Mucosa of descending colon (tissue), 3 donors: ENCODE data around the gene PMPCB. TPM values are rescaled to one million over a fixed set of nuclear protein-coding genes. Genes with fewer than 3 reads are reported as not detected.

ENCODE experiments used
- ATAC-seq: fragments of 200-7000 bp; cut with Tn5 transposase; one replicate; pipeline ENCODE4 v1.9.1; 2020; ENCODE audit warnings: mild to moderate bottlenecking, moderate library complexity
- DNase-seq, 3 donors: peaks; one replicate each; pipeline ENCODE4 v3.0.0-alpha.2; 2020
- H3K36me3 ChIP-seq: fragments of 200-600 bp; one replicate; pipeline ENCODE4 v1.8.0; 2021; ENCODE audit warnings: low read depth, mild to moderate bottlenecking
- H3K4me1 ChIP-seq: fragments of 200-600 bp; one replicate; pipeline ENCODE4 v1.8.0; 2021; ENCODE audit warnings: low read depth, mild to moderate bottlenecking
- H3K4me3 ChIP-seq: fragments of 200-600 bp; one replicate; pipeline ENCODE4 v1.8.0; 2021; ENCODE audit warnings: mild to moderate bottlenecking
- H3K9me3 ChIP-seq: fragments of 200-600 bp; one replicate; pipeline ENCODE4 v1.8.0; 2021; ENCODE audit warnings: mild to moderate bottlenecking
- CTCF ChIP-seq: fragments of 200-600 bp; IDR thresholded peaks from one replicate; pipeline ENCODE4 v1.8.0; 2022; ENCODE audit warnings: antibody characterized with exemption, mild to moderate bottlenecking
- intact Hi-C, 2 donors: fragments of 100-400 bp; cut with DNase I in 1 of 2; cut with micrococcal nuclease in 1 of 2; formaldehyde crosslinking; loops; one replicate each; pipeline versions ENCODE4 v1.11.0 to v1.11.1; 2022; cut with DNase I, micrococcal nuclease
- total RNA-seq, 3 donors: library from RNA; stranded (reverse); fragmentation: NEBNext Ultra II Directional in 2 of 3; extraction: Animal tissue kit (Norgen Biotek cat#: 25700) in 2 of 3; gene quantifications; one replicate each; pipeline versions ENCODE4 v1.2.1 to v1.2.4, GENCODE V29; 2021 to 2023
- donor health status: DM: no; HTN: no; CAD: no; lungs with moderate emphysema.
- donor health status: DM: no; HTN: no; CAD: no.
- donor health status: DM: no; HTN: yes; CAD: no.

The PMPCB gene
- total RNA-seq, 3 donors from 2014 or later, result 60.8 to 65.2 (median 63.2) TPM

- Histone ChIP-seq H3K4me1 (no peaks in the 10 kb centered on the region), H3K4me3 (no peak overlapping the region), H3K9me3 (no peaks in the 10 kb centered on the region), H3K36me3 (no peaks in the 10 kb centered on the region)
- intact Hi-C loops, result no loop called here
- TF ChIP-seq CTCF, result no peak
- no peak for DNase-seq
- ATAC-seq, result no peak
Measured at GRCh38 chr7:103292122-103292521, 5.1 kb upstream of the PMPCB start.

- H3K4me1 ChIP-seq, result peaks cover 4% of the 10 kb centered on the region
- intact Hi-C loops, result no loop called here
- no peaks in the 10 kb centered on the region for H3K36me3 ChIP-seq
- no peaks in the 10 kb centered on the region for H3K9me3 ChIP-seq
- DNase-seq (no peak), ATAC-seq (no peak)
- H3K4me3 ChIP-seq, result no peak overlapping the region
- no peak for TF ChIP-seq CTCF
Measured at GRCh38 chr7:103293526-103293925, 3.7 kb upstream of the PMPCB start.

- peaks cover 6% of the 10 kb centered on the region for H3K36me3 ChIP-seq
- no peaks in the 10 kb centered on the region for H3K9me3 ChIP-seq
- ATAC-seq (no peak), DNase-seq (no peak)
- H3K4me1 ChIP-seq, result peaks cover 9% of the 10 kb centered on the region
- TF ChIP-seq CTCF, result no peak
- intact Hi-C loops, result no loop called here
- peak overlapping the region; percentile 73 for H3K4me3 ChIP-seq
Measured at GRCh38 chr7:103297837-103298179, 573 bp downstream of the PMPCB start.

GRCh38 chr7:103299660-103300059, 2.4 kb downstream of the PMPCB start:
- Histone ChIP-seq H3K4me3 (no peak overlapping the region), H3K36me3 (peaks cover 10% of the 10 kb centered on the region), H3K4me1 (peaks cover 9% of the 10 kb centered on the region), H3K9me3 (no peaks in the 10 kb centered on the region)
- intact Hi-C loops, result loop anchor here in 1 of 2 donors (10.0 kb wide), 1 partner anchor 65 kb away; no protein-coding TSS in a partner anchor
- DNase-seq (no peak), ATAC-seq (no peak)
- TF ChIP-seq CTCF, result no peak

GRCh38 chr7:103301441-103301840, 4.2 kb downstream of the PMPCB start:
- Histone ChIP-seq H3K4me3 (no peak overlapping the region), H3K4me1 (peaks cover 9% of the 10 kb centered on the region), H3K9me3 (no peaks in the 10 kb centered on the region), H3K36me3 (peaks cover 18% of the 10 kb centered on the region)
- intact Hi-C loops, result loop anchor here in 1 of 2 donors (10.0 kb wide), 1 partner anchor 63 kb away; no protein-coding TSS in a partner anchor
- TF ChIP-seq CTCF, result no peak
- no peak for ATAC-seq
- no peak for DNase-seq
